HEK293 (cell line): Measurements from ENCODE around the gene GM2A.

Source experiments
- BCL11A ChIP-seq: fragments of 450-650 bp; formaldehyde crosslinking; IDR thresholded peaks from 2 replicates; pipeline ENCODE4 v1.5.1; 2016; ENCODE audit warnings: low read depth, missing biosample characterization, missing genetic modification characterization
- CTCF ChIP-seq: fragments of 450-650 bp; formaldehyde crosslinking; IDR thresholded peaks from 2 replicates; pipeline ENCODE4 v1.5.1; 2016; ENCODE audit warnings: missing biosample characterization, missing genetic modification characterization
- HOXD13 ChIP-seq: sonication (generic); formaldehyde crosslinking; IDR thresholded peaks from 2 replicates; pipeline ENCODE4 v1.8.0; 2022; ENCODE audit warnings: missing genetic modification reagents, borderline replicate concordance
- PATZ1 ChIP-seq: fragments of 450-650 bp; formaldehyde crosslinking; IDR thresholded peaks from 2 replicates; pipeline ENCODE4 v1.5.1; 2016; ENCODE audit warnings: missing biosample characterization, missing genetic modification characterization
- ZBTB17 ChIP-seq: fragments of 450-650 bp; formaldehyde crosslinking; IDR thresholded peaks from 2 replicates; pipeline ENCODE4 v1.5.1; 2016; ENCODE audit warnings: missing biosample characterization, missing genetic modification characterization
- ZNF138 ChIP-seq: fragments of 450-650 bp; formaldehyde crosslinking; IDR thresholded peaks from 2 replicates; pipeline ENCODE4 v1.5.1; 2016; ENCODE audit warnings: missing biosample characterization, missing genetic modification characterization, borderline replicate concordance
- ZNF146 ChIP-seq: fragments of 450-650 bp; formaldehyde crosslinking; IDR thresholded peaks from 2 replicates; pipeline ENCODE4 v1.5.1; 2016; ENCODE audit warnings: missing biosample characterization, missing genetic modification characterization
- ZNF18 ChIP-seq: fragments of 450-650 bp; formaldehyde crosslinking; IDR thresholded peaks from 2 replicates; pipeline ENCODE4 v1.5.1; 2016; ENCODE audit warnings: missing biosample characterization, missing genetic modification characterization
- ZNF23 ChIP-seq: fragments of 450-650 bp; formaldehyde crosslinking; IDR thresholded peaks from 2 replicates; pipeline ENCODE4 v1.5.1; 2016; ENCODE audit warnings: missing biosample characterization, missing genetic modification characterization, borderline replicate concordance
- ZNF585B ChIP-seq: fragments of 450-650 bp; formaldehyde crosslinking; IDR thresholded peaks from 2 replicates; pipeline ENCODE4 v1.5.1; 2016; ENCODE audit warnings: missing biosample characterization, missing genetic modification characterization
- ZXDB ChIP-seq: fragments of 450-650 bp; formaldehyde crosslinking; IDR thresholded peaks from 2 replicates; pipeline ENCODE4 v1.5.1; 2016; ENCODE audit warnings: missing biosample characterization, missing genetic modification characterization

GRCh38 chr5:151215546-151215880, 37.5 kb upstream of the GM2A start:
- TF ChIP-seq PATZ1 (tag by site-specific recombination) (no peak), HOXD13 (CRISPR knock-in tag) (no peak), ZNF18 (tag by site-specific recombination) (no peak), ZNF138 (tag by site-specific recombination) (no peak), CTCF (no peak), BCL11A (tag by site-specific recombination) (no peak), ZNF23 (no peak), ZBTB17 (no peak), ZNF146 (no peak), ZXDB (tag by site-specific recombination) (no peak), ZNF585B (tag by site-specific recombination) (no peak)
